HepG2 (cell line): ENCODE measurements around the gene PPM1G. TPM values are rescaled to one million over a fixed set of nuclear protein-coding genes. Genes with fewer than 3 reads are reported as not detected.

Experiments used
- ATAC-seq: fragments of 200-7000 bp; cut with Tn5 transposase; 3 replicates; pipeline ENCODE4 v1.9.1; 2020; ENCODE audit warnings: mild to moderate bottlenecking, moderate library complexity
- Bru-seq: library from RNA; stranded (reverse); fragments of 400-500 nt; gene quantifications from one replicate; lab custom pipeline; 2021; lab: Mats Ljungman, UMichigan
- BruChase-seq, 2 experiments: library from RNA; stranded (reverse); fragments of 400-500 nt; gene quantifications; one replicate each; lab custom pipeline; 2021; lab: Mats Ljungman, UMichigan
- BruUV-seq: library from RNA; stranded (reverse); fragments of 400-500 nt; replicated peaks from 2 replicates; lab custom pipeline; 2021; lab: Mats Ljungman, UMichigan
- CTCF ChIA-PET: fragments of 300-600 bp; formaldehyde crosslinking; extraction: SDS; loops from one replicate; lab custom pipeline; 2021; ENCODE audit warnings: low total read pairs, inconsistent platforms, low intra/inter-chr PET ratio; lab: Yijun Ruan, JAX
- POLR2A ChIA-PET: fragments of 350-600 bp; sonication (Branson Sonifier 250); formaldehyde crosslinking; loops from one replicate; lab custom pipeline; 2020; ENCODE audit warnings: antibody characterized with exemption, inconsistent platforms; lab: Yijun Ruan, JAX
- DNase-seq: peaks from one replicate; pipeline ENCODE4 v3.0.0-alpha.2; 2015; ENCODE audit warnings: low spot score
- FAIRE-seq: peaks from 3 replicates; lab custom pipeline; 2011; peaks lifted over from hg19 to GRCh38; lab: Jason Lieb, UNC
- H2AFZ ChIP-seq: one replicate; pipeline ENCODE4 v1.6.1; 2011; ENCODE audit warnings: low read length, inconsistent platforms
- H3K27ac ChIP-seq: fragments of 300-600 bp; 3 replicates; pipeline ENCODE4 v1.8.0; 2011; ENCODE audit warnings: mixed run types, mild to moderate bottlenecking, mixed read lengths, low read length, inconsistent platforms; ENCODE audit not compliant: insufficient read depth; ENCODE audit errors: extremely low read length
- H3K27me3 ChIP-seq, 2 experiments: fragments of 200-600 bp in 1 of 2; 2 replicates in 1 of 2; 3 replicates in 1 of 2; pipeline versions ENCODE4 v1.6.0 to v1.8.0; 2011; ENCODE audit warnings: low read length in 2 of 2, mild to moderate bottlenecking in 2 of 2, moderate library complexity in 2 of 2, inconsistent platforms in 1 of 2; ENCODE audit not compliant: insufficient read depth in 2 of 2, control insufficient read depth in 1 of 2
- H3K36me3 ChIP-seq, 2 experiments: fragments of 200-600 bp in 1 of 2; replicated peaks in 1 of 2; 2 replicates in 1 of 2; 3 replicates in 1 of 2; pipeline versions ENCODE4 v1.5.1 to v1.8.0; 2011; ENCODE audit warnings: low read length in 2 of 2, inconsistent platforms in 1 of 2; ENCODE audit not compliant: insufficient read depth in 2 of 2, control insufficient read depth in 1 of 2
- H3K4me1 ChIP-seq: 2 replicates; pipeline ENCODE4 v1.5.1; 2012; ENCODE audit warnings: low read length, inconsistent platforms; ENCODE audit not compliant: insufficient read depth
- H3K4me2 ChIP-seq: 2 replicates; pipeline ENCODE4 v1.6.0; 2011; ENCODE audit warnings: low read depth, low read length, inconsistent platforms
- H3K4me3 ChIP-seq, 3 experiments: fragments of 200-600 bp in 1 of 3; sonication (generic), shearing (Covaris generic) in 1 of 3; replicated peaks in 1 of 3; 2 replicates each; pipeline ENCODE4 v1.5.1; 2011 to 2016; ENCODE audit warnings: low read length in 3 of 3, inconsistent platforms in 2 of 3, low read depth in 2 of 3, mild to moderate bottlenecking in 2 of 3, control low read depth in 1 of 3, mixed read lengths in 1 of 3; ENCODE audit not compliant: insufficient read depth in 1 of 3
- H3K79me2 ChIP-seq: one replicate; pipeline ENCODE4 v1.6.1; 2011; ENCODE audit warnings: low read length, inconsistent platforms; ENCODE audit not compliant: insufficient read depth
- H3K9ac ChIP-seq: 2 replicates; pipeline ENCODE4 v1.6.0; 2011; ENCODE audit warnings: mild to moderate bottlenecking, low read depth, low read length, inconsistent platforms; ENCODE audit not compliant: insufficient read depth
- H3K9me3 ChIP-seq: 2 replicates; pipeline ENCODE4 v1.5.1; 2012; ENCODE audit warnings: mild to moderate bottlenecking, low read length
- H4K20me1 ChIP-seq: 2 replicates; pipeline ENCODE4 v1.6.0; 2011; ENCODE audit warnings: inconsistent platforms, mild to moderate bottlenecking, low read length, moderate library complexity; ENCODE audit not compliant: insufficient read depth
- CBX5 ChIP-seq: sonication (generic); formaldehyde crosslinking; IDR thresholded peaks from 2 replicates; pipeline ENCODE4 v1.4.0; 2020; ENCODE audit warnings: missing genetic modification reagents, borderline replicate concordance
- GATAD2A ChIP-seq: IDR thresholded peaks from 2 replicates; pipeline ENCODE4 v1.6.1; 2016
- PHF20 ChIP-seq: sonication (generic); formaldehyde crosslinking; IDR thresholded peaks from 2 replicates; pipeline ENCODE4 v1.5.0; 2020; ENCODE audit warnings: mild to moderate bottlenecking, missing genetic modification reagents
- RFX5 ChIP-seq: IDR thresholded peaks from 2 replicates; pipeline ENCODE4 v1.6.1; 2011; ENCODE audit warnings: low read depth, low read length, improper control_type of control experiment
- SNAPC5 ChIP-seq: sonication (generic); formaldehyde crosslinking; IDR thresholded peaks from 2 replicates; pipeline ENCODE4 v1.8.1; 2023; ENCODE audit warnings: mild to moderate bottlenecking, missing genetic modification reagents, borderline replicate concordance
- SUZ12 ChIP-seq: fragments of 150-350 bp; IDR thresholded peaks from 2 replicates; pipeline ENCODE4 v1.6.1; 2014; ENCODE audit warnings: low read depth, low read length
- ZFP82 ChIP-seq: sonication (generic); formaldehyde crosslinking; IDR thresholded peaks from 2 replicates; pipeline ENCODE4 v1.5.1; 2020; ENCODE audit warnings: mild to moderate bottlenecking, missing genetic modification reagents, borderline replicate concordance
- ZFY ChIP-seq: sonication (generic); formaldehyde crosslinking; IDR thresholded peaks from 2 replicates; pipeline ENCODE4 v1.4.0; 2020; ENCODE audit warnings: missing genetic modification reagents
- ZNF136 ChIP-seq: sonication (generic); formaldehyde crosslinking; IDR thresholded peaks from 2 replicates; pipeline ENCODE4 v1.8.1; 2022; ENCODE audit warnings: low read depth, mild to moderate bottlenecking, moderate library complexity, missing genetic modification reagents
- ZNF546 ChIP-seq: sonication (generic); formaldehyde crosslinking; conservative IDR thresholded peaks from 2 replicates; pipeline ENCODE4 v1.8.1; 2023; ENCODE audit warnings: mild to moderate bottlenecking, missing genetic modification reagents
- ZNF761 ChIP-seq: sonication (generic); formaldehyde crosslinking; conservative IDR thresholded peaks from 2 replicates; pipeline ENCODE4 v1.4.0; 2020; ENCODE audit warnings: mild to moderate bottlenecking, missing genetic modification reagents
- WGBS: methylation state at CpG from one replicate; pipeline ENCODE4 v1.1.6; 2017; ENCODE audit warnings: low lambda C conversion rate; 5-methylcytosine and 5-hydroxymethylcytosine counted together
- in situ Hi-C: cut with HindIII; loops from 2 replicates; pipeline ENCODE4 v1.10.0; 2017; ENCODE audit warnings: low pct_unique_long_range_greater_than_20kb; ENCODE audit not compliant: extremely low pct_ligation_motif_present
- intact Hi-C: fragments of 100-400 bp; cut with micrococcal nuclease; formaldehyde crosslinking; loops from one replicate; pipeline ENCODE4 v1.10.0; 2022; ENCODE audit not compliant: unreplicated experiment
- long read RNA-seq, 2 experiments: library from RNA in 1 of 2; library from polyadenylated mRNA in 1 of 2; stranded (forward) in 1 of 2; unstranded in 1 of 2; transcript quantifications; one replicate each; pipeline ENCODE4 v2.0.0, GENCODE V29; 2019 to 2022
- polyA minus RNA-seq, 3 experiments: library from RNA; depleted of rRNA, polyadenylated mRNA; stranded (reverse); fragments of >200 nt; gene quantifications; 2 replicates each; pipeline ENCODE4 v1.2.3, GENCODE V29; 2011; ENCODE audit warnings: low replicate concordance in 1 of 3
- polyA plus RNA-seq, 8 experiments: library from polyadenylated mRNA; depleted of rRNA in 3 of 8; stranded (reverse) in 7 of 8; unstranded in 1 of 8; fragments of >200 nt; fragmentation: Illumina TruSeq in 4 of 8; extraction: Trizol in 4 of 8; gene quantifications; 2 replicates each; pipeline versions ENCODE4 v1.2.1 to v1.2.3, GENCODE V29; 2011 to 2016; ENCODE audit warnings: low read depth in 4 of 8, missing spikeins in 1 of 8, mixed read lengths in 1 of 8; ENCODE audit not compliant: insufficient read depth in 1 of 8
- total RNA-seq, 5 experiments: library from RNA; depleted of rRNA; stranded (reverse); fragments of >200 nt; fragmentation: Illumina TruSeq; extraction: Trizol; gene quantifications; 2 replicates each; pipeline ENCODE4 v1.2.3, GENCODE V29; 2016; ENCODE audit warnings: low read depth in 1 of 5
- TF ChIP-seq, protein P1 (sequence below): sonication (generic); formaldehyde crosslinking; IDR thresholded peaks from 2 replicates; pipeline ENCODE4 v1.5.1; 2020; ENCODE audit warnings: missing genetic modification reagents, mild to moderate bottlenecking, borderline replicate concordance
- TF ChIP-seq, protein P2 (sequence below): sonication (generic); formaldehyde crosslinking; IDR thresholded peaks from 2 replicates; pipeline ENCODE4 v1.8.1; 2023; ENCODE audit warnings: missing genetic modification reagents, mild to moderate bottlenecking, borderline replicate concordance

PPM1G gene, protein sequence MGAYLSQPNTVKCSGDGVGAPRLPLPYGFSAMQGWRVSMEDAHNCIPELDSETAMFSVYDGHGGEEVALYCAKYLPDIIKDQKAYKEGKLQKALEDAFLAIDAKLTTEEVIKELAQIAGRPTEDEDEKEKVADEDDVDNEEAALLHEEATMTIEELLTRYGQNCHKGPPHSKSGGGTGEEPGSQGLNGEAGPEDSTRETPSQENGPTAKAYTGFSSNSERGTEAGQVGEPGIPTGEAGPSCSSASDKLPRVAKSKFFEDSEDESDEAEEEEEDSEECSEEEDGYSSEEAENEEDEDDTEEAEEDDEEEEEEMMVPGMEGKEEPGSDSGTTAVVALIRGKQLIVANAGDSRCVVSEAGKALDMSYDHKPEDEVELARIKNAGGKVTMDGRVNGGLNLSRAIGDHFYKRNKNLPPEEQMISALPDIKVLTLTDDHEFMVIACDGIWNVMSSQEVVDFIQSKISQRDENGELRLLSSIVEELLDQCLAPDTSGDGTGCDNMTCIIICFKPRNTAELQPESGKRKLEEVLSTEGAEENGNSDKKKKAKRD
- total RNA-seq (2016; rRNA removed; fragmentation: Illumina TruSeq; extraction: Trizol) (211 and 213 TPM in 2 replicates), polyA plus RNA-seq (2011; rRNA removed) (52.3 and 58.2 TPM in 2 replicates), polyA minus RNA-seq (2011; rRNA and poly(A)+ RNA removed; ENCODE audit: low replicate concordance) (89.1 and 115 TPM in 2 replicates), Bru-seq, nascent RNA (percentile 82 among the genes with signal in this experiment), BruChase-seq, experiment 1, labeled RNA remaining after a 6-hour chase (percentile 94 among the genes with signal in this experiment), BruChase-seq, experiment 2, labeled RNA remaining after a 2-hour chase (percentile 92 among the genes with signal in this experiment)
- 66.7 and 72.8 TPM in 2 replicates for total RNA-seq (2016; cell fraction: cytosol; rRNA removed; fragmentation: Illumina TruSeq; extraction: Trizol; ENCODE audit: low read depth)
- total RNA-seq (2016; cell fraction: insoluble cytoplasmic fraction; rRNA removed; fragmentation: Illumina TruSeq; extraction: Trizol), result 187 and 217 TPM in 2 replicates
- 144 and 151 TPM in 2 replicates for total RNA-seq (2016; cell fraction: membrane; rRNA removed; fragmentation: Illumina TruSeq; extraction: Trizol)
- total RNA-seq (2016; cell fraction: nucleus; rRNA removed; fragmentation: Illumina TruSeq; extraction: Trizol), result 93.4 and 100 TPM in 2 replicates
- polyA plus RNA-seq (2011; cell fraction: cytosol; rRNA removed), result 57.6 and 58.9 TPM in 2 replicates
- polyA plus RNA-seq (2011; cell fraction: nucleus; rRNA removed), result 33.5 and 36.2 TPM in 2 replicates
- polyA plus RNA-seq (2012), result 122 and 125 TPM in 2 replicates
- 80.0 and 81.2 TPM in 2 replicates for polyA plus RNA-seq (2016; cell fraction: cytosol; fragmentation: Illumina TruSeq; extraction: Trizol; ENCODE audit: low read depth)
- polyA plus RNA-seq (2016; cell fraction: insoluble cytoplasmic fraction; fragmentation: Illumina TruSeq; extraction: Trizol; ENCODE audit: low read depth), result 206 and 226 TPM in 2 replicates
- polyA plus RNA-seq (2016; cell fraction: membrane; fragmentation: Illumina TruSeq; extraction: Trizol; ENCODE audit: low read depth), result 120 and 128 TPM in 2 replicates
- polyA plus RNA-seq (2016; cell fraction: nucleus; fragmentation: Illumina TruSeq; extraction: Trizol; ENCODE audit: insufficient read depth, low read depth), result 164 and 171 TPM in 2 replicates
- 65.1 and 65.4 TPM in 2 replicates for polyA minus RNA-seq (2011; cell fraction: cytosol; rRNA and poly(A)+ RNA removed)
- 18.2 and 25.2 TPM in 2 replicates for polyA minus RNA-seq (2011; cell fraction: nucleus; rRNA and poly(A)+ RNA removed)
- long read RNA-seq, experiment 1, transcript PPM1G-201 (10 exons, 2,311 nt), result major isoform, 216 of 372 reads
- long read RNA-seq, experiment 1, partial matches to known transcripts, result 134 of 372 reads
- long read RNA-seq, experiment 1, other reads (novel, unspliced or antisense), result 21 of 372 reads
- long read RNA-seq, experiment 2, transcript PPM1G-201 (10 exons, 2,311 nt), result major isoform, 56 of 584 reads
- long read RNA-seq, experiment 2, partial matches to known transcripts, result 498 of 584 reads
- long read RNA-seq, experiment 2, other reads (novel, unspliced or antisense), result 30 of 584 reads

- 0 out of 2 replicates have a peak, but pooled peaks cover 6% of the 10 kb centered on the region for H4K20me1 ChIP-seq
- DNase-seq (peak; percentile 91), FAIRE-seq (no peak), ATAC-seq (peak; percentile 94)
- no TSS peak for BruUV-seq
- H3K4me3 ChIP-seq, result peak within 1 kb of the TSS; percentile 86 to 99 (median 93)
- peak within 1 kb of the TSS; percentile 97 for H3K4me2 ChIP-seq
- in situ Hi-C loops (no loop called here), intact Hi-C loops (loop anchor here (1.0 to 5.0 kb wide), 4 partner anchors 19 to 273 kb away; partner anchors contain the start of genes IFT172, NRBP1, SLC4A1AP and SUPT7L)
- no peaks in the 10 kb centered on the region for H3K9me3 ChIP-seq
- H3K27ac ChIP-seq, result peak within 1 kb of the TSS; percentile 95
- CTCF ChIA-PET, result interaction anchor here (3.2 to 3.5 kb wide), 2 partner anchors 21 to 273 kb away, joined by 23 to 29 read pairs; no protein-coding TSS in a partner anchor
- H3K36me3 ChIP-seq, result peaks cover 0 to 5% of the 10 kb centered on the region in 2 experiments; a peak in 3 of 5 replicates
- peak within 1 kb of the TSS; percentile 93 for H3K9ac ChIP-seq
- WGBS, result under 1% methylated on average over 52 of the region's 82 CpGs
- peaks cover 75% of the 10 kb centered on the region for H3K4me1 ChIP-seq
- POLR2A ChIA-PET, result interaction anchor here (0.5 to 3.8 kb wide), 27 partner anchors 11 to 274 kb away, joined by 3 to 133 read pairs (median 5); partner anchors contain the start of genes CCDC121, EIF2B4, FNDC4 and GPN1
- H2AFZ ChIP-seq, result peak within 1 kb of the TSS; percentile 77
- no peaks in the 10 kb centered on the region; a peak in 1 of 5 replicates for H3K27me3 ChIP-seq
- peaks cover 41% of the 10 kb centered on the region for H3K79me2 ChIP-seq
- TF ChIP-seq GATAD2A (CRISPR knock-in tag), result peak; percentile 56; the same call in 1 of the 2 replicates
- TF ChIP-seq, protein P1, sequence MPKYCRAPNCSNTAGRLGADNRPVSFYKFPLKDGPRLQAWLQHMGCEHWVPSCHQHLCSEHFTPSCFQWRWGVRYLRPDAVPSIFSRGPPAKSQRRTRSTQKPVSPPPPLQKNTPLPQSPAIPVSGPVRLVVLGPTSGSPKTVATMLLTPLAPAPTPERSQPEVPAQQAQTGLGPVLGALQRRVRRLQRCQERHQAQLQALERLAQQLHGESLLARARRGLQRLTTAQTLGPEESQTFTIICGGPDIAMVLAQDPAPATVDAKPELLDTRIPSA (CRISPR knock-in tag), result no peak
- TF ChIP-seq CBX5, result peak; percentile 31; the same call in 1 of the 2 replicates
- TF ChIP-seq ZNF546, result peak; percentile 66; the same call in 1 of the 2 replicates
- peak; percentile 99 for TF ChIP-seq ZFY (CRISPR knock-in tag)
- TF ChIP-seq SNAPC5 (CRISPR knock-in tag), result peak; percentile 73; the same call in 1 of the 2 replicates
- TF ChIP-seq PHF20, result peak; percentile 87
- TF ChIP-seq SUZ12, result no peak
- TF ChIP-seq ZNF136 (CRISPR knock-in tag), result peak; percentile 95
- TF ChIP-seq ZFP82 (CRISPR knock-in tag), result no peak
- TF ChIP-seq, protein P2, sequence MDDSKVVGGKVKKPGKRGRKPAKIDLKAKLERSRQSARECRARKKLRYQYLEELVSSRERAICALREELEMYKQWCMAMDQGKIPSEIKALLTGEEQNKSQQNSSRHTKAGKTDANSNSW (CRISPR knock-in tag), result peak; percentile 95
- TF ChIP-seq RFX5, result peak; percentile 56
- TF ChIP-seq ZNF761 (CRISPR knock-in tag), result peak; percentile 97
Observed at GRCh38 chr2:27409321-27410073, at the start of gene PPM1G. Gene PPM1G, minus strand, starts transcription at chr2:27409591. Its CDS starts 169 bp downstream, at chr2:27409422.
